HG03521 (cell line): ENCODE results near the gene GALNT1.

Experiments
- ATAC-seq: cut with Tn5 transposase; IDR thresholded peaks from one replicate; pipeline ENCODE4 v1.9.1; 2021; ENCODE audit warnings: mild to moderate bottlenecking, moderate library complexity; ENCODE audit not compliant: unreplicated experiment

GALNT1 gene

DNA sequence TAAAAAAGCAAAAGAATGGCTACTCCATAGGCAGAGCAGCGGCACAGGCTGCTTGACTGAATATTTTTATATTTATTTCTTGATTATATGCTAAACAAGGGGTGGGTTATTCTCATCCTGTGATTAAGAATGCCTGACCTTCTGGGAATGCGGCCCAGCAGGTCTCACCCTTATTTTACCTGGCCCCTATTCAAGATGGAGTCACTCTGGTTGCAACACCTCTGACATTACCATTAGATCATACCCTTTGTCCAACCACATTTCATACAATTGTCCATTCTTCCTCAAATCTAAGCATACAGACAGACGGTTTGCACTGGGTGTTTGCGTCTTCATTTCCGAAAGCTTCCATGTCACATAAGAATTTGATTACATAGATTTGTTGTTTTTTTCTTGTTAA lies 168.2 kb downstream of the GALNT1 start:
- no peak for ATAC-seq

DNA sequence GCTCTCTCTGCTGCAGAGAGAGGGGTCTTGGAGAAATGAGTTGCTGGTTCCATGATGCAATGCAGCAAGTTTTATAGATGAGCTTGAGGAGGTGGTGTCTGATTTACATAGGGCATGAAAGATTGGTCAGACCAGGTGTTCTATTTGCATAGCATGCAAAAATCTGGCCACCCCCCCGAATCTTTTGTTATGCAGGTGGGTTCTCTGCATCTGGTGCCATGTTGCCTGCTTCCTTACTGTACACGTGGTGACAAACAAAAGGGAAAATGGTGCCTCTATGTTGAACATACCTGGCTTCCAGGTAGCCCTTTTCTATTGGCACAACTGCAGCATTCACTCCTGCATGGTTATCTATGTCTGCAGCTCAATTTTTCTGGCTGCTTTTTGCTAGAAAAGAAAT lies 169.4 kb downstream of the GALNT1 start:
- ATAC-seq, result no peak

DNA sequence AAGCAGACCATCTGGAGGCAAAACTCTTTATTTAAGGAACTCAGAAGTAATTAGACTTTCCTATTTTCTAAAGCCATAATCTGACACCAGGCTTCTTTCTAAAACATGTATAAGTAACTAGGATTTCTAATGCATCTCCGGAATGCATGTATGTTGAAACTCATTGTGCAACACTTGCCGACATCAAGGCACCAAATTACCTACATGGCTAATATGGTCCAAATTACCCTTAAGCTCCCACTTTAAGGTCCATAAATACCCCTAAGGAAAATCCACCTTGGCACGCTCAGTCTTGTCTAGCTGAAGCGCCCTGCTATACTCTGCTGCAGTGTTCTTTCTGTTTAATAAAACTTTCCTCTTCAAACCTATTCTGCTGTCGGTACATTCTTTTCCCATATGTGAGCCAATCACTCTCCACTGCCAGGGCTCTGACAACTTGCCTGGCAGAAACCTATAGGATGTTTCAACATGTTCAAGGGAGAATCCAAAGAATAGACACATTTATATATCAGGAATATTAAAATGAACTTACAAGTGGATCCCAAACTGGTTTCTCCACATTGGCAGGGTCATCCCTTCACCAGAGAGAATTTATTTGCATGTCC lies 171.9 kb downstream of the GALNT1 start:
- no peak for ATAC-seq

- no peak for ATAC-seq
These were observed 172.9 kb downstream of the GALNT1 start for GRCh38 chr18:35754464-35754863.

DNA sequence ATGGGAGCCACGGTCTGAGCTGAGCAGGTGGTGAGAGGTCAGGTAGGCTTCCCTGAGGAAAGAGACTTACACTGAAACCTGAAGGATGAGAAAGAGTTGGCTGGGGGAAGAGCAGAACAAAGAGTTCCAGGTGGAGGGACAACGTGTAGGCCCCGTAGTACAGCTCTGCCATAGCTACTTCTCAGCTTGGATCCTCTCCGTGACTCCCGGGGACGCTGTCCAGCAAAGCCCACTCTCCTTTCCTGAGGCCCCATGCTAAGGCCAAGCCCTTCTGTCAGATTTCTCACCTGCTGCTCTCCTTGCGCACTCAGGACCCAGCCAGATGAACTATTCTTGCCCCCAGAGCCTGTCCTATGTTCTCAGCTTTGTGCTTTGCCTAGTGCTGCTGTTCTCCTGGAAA lies 173.8 kb downstream of the GALNT1 start:
- no peak for ATAC-seq

DNA sequence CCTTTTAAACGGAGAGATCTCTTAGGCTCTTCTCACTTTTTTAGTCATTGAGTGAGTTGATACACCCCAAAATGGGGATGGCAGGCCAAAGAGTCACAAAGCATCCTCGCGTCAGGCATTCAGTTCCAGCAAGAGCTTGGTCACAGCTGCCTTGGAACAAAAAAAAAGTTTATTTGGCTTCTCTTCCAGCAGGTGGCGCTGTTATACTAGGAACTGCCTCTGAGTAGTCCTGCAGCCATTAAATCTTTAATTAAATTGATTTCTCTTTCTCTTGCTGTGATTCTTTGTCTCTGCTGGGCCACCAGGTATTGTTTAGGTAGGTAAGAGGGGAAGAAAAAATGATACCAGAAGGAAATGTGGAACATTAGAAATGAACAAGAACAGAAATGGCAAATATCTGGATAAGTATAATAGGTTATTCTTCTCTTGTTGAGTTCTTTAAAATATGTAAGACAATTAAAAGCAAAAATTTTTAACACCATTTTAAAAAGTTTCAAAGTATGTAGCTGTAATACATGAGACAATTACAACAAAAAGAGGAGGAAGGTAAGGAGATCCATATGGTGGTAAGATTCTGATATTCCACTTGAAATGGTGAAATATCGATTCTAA lies 175.1 kb downstream of the GALNT1 start:
- ATAC-seq, result no peak
